ENCODE data around the gene RNF112. TPM values are rescaled to one million over a fixed set of nuclear protein-coding genes. Genes with fewer than 3 reads are reported as not detected.

RNF112 gene
- total and polyA plus RNA-seq, 2 experiments from 2014 or later: 0.79 to 1.2 TPM

GRCh38 chr17:19464031-19465026 lies 53.3 kb downstream of the RNF112 start:
- no peaks in the 10 kb centered on the region for H3K36me3 ChIP-seq
- H3K4me3 ChIP-seq: no peak overlapping the region
- DNase-seq (ENCODE audit: low read depth in 1 of 2, low spot score in 1 of 2): no peak
- no peaks in the 10 kb centered on the region for H3K4me1 ChIP-seq (ENCODE audit: low read depth)
- TF ChIP-seq, protein P1, sequence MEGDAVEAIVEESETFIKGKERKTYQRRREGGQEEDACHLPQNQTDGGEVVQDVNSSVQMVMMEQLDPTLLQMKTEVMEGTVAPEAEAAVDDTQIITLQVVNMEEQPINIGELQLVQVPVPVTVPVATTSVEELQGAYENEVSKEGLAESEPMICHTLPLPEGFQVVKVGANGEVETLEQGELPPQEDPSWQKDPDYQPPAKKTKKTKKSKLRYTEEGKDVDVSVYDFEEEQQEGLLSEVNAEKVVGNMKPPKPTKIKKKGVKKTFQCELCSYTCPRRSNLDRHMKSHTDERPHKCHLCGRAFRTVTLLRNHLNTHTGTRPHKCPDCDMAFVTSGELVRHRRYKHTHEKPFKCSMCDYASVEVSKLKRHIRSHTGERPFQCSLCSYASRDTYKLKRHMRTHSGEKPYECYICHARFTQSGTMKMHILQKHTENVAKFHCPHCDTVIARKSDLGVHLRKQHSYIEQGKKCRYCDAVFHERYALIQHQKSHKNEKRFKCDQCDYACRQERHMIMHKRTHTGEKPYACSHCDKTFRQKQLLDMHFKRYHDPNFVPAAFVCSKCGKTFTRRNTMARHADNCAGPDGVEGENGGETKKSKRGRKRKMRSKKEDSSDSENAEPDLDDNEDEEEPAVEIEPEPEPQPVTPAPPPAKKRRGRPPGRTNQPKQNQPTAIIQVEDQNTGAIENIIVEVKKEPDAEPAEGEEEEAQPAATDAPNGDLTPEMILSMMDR (IDR thresholded peaks at IDR 0.05; ENCODE audit: low read depth, low read length): no peak
- no peak overlapping the region for H3K27ac ChIP-seq
- H3K9me3 ChIP-seq (ENCODE audit: low read depth): no peaks in the 10 kb centered on the region
- H3K27me3 ChIP-seq: no peaks in the 10 kb centered on the region

Other genes with a start within 250 kb of the RNF112 start
- 32.5 and 43.5 TPM in 2 replicates for gene EPN2, start 173.9 kb upstream of the RNF112 start, total RNA-seq
- 45.5 and 75.9 TPM in 2 replicates for gene EPN2, start 173.9 kb upstream of the RNF112 start, polyA plus RNA-seq
- gene B9D1, start 48.5 kb upstream of the RNF112 start, total RNA-seq: 54.0 and 54.5 TPM in 2 replicates
- gene B9D1, start 48.5 kb upstream of the RNF112 start, polyA plus RNA-seq: 58.7 and 65.7 TPM in 2 replicates
- gene MAPK7, start 32.7 kb upstream of the RNF112 start, total RNA-seq: 26.8 and 27.1 TPM in 2 replicates
- gene MAPK7, start 32.7 kb upstream of the RNF112 start, polyA plus RNA-seq: 29.7 and 33.0 TPM in 2 replicates
- gene MFAP4, start 24.0 kb upstream of the RNF112 start, total RNA-seq: 14.1 and 16.7 TPM in 2 replicates
- 22.6 and 23.4 TPM in 2 replicates for gene MFAP4, start 24.0 kb upstream of the RNF112 start, polyA plus RNA-seq
- 16.0 and 48.6 TPM in 2 replicates for gene SLC47A1, start 122.6 kb downstream of the RNF112 start, total RNA-seq
- 15.5 and 19.7 TPM in 2 replicates for gene SLC47A1, start 122.6 kb downstream of the RNF112 start, polyA plus RNA-seq
- gene ALDH3A2, start 237.5 kb downstream of the RNF112 start, total RNA-seq: 123 and 189 TPM in 2 replicates
- gene ALDH3A2, start 237.5 kb downstream of the RNF112 start, polyA plus RNA-seq: 75.2 and 86.0 TPM in 2 replicates